Measurements from ENCODE around the gene AQP1. TPM values are rescaled to one million over a fixed set of nuclear protein-coding genes. Genes with fewer than 3 reads are reported as not detected.

The AQP1 gene
- total RNA-seq, 1 experiment from 2014 or later, result not detected

GRCh38 chr7:30877015-30877769 is 34.5 kb upstream of the AQP1 start:
- Histone ChIP-seq H3K4me3 (ENCODE audit: insufficient read depth, low read depth, low read length) (no peak overlapping the region), H3K27me3 (ENCODE audit: control insufficient read depth, insufficient read depth, low read length) (no peaks in the 10 kb centered on the region), H3K36me3 (replicated peaks; ENCODE audit: control insufficient read depth, insufficient read depth, low read length) (no peaks in the 10 kb centered on the region)
- DNase-seq, result peak; percentile 76

DNA sequence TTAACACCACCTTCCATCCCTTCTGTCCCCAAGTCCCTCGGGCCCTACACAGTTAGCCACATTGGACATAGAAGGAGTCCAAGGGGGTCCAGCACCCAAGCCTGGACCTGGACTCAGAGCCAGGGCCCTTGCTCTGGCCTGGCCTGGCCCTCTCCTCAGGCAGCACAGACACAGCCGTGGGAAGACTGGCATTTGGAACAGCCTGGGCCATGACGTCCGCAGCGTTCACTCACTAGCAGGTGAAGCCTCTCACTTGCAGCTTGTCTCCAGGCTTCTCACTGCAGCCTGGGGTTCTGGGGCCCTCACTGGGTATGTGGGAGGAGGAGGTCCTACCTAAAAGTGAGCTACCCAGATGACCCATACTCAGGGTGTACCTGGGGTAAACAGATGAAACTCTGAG is 33.7 kb upstream of the AQP1 start:
- Histone ChIP-seq H3K36me3 (replicated peaks; ENCODE audit: control insufficient read depth, insufficient read depth, low read length) (no peaks in the 10 kb centered on the region), H3K27me3 (ENCODE audit: control insufficient read depth, insufficient read depth, low read length) (no peaks in the 10 kb centered on the region), H3K4me3 (ENCODE audit: insufficient read depth, low read depth, low read length) (no peak overlapping the region)
- DNase-seq, result no peak

GRCh38 chr7:30879139-30880124 is 32.2 kb upstream of the AQP1 start:
- peak; percentile 90 for DNase-seq
- Histone ChIP-seq H3K27me3 (ENCODE audit: control insufficient read depth, insufficient read depth, low read length) (no peaks in the 10 kb centered on the region), H3K36me3 (replicated peaks; ENCODE audit: control insufficient read depth, insufficient read depth, low read length) (no peaks in the 10 kb centered on the region), H3K4me3 (ENCODE audit: insufficient read depth, low read depth, low read length) (no peak overlapping the region)

GRCh38 chr7:30880125-30880720 is 31.4 kb upstream of the AQP1 start:
- Histone ChIP-seq H3K4me3 (ENCODE audit: insufficient read depth, low read depth, low read length) (no peak overlapping the region), H3K27me3 (ENCODE audit: control insufficient read depth, insufficient read depth, low read length) (no peaks in the 10 kb centered on the region)
- no peak for DNase-seq

DNA sequence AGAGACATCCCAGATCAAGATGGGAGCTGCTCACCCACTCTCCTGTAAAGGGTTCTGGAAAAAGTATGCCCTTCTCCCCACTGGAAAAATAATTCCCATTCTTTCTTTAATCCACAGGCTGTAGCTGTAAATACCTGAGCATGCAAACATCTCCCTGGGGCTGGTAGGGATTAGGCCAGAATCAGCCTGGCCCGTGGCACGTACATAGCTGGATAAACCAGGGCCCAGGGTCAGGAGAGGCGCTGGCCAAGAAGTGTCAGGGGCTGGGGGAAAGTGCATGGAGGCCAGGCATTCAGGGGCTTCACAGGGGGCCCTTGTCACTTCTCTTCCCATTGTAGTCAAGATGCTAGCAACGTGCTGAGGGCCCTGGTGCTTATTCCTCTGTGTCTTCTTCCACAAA is 30.7 kb upstream of the AQP1 start:
- H3K36me3 ChIP-seq (replicated peaks; ENCODE audit: control insufficient read depth, insufficient read depth, low read length), result no peaks in the 10 kb centered on the region
- DNase-seq, result peak; percentile 78
- H3K27me3 ChIP-seq (ENCODE audit: control insufficient read depth, insufficient read depth, low read length), result no peaks in the 10 kb centered on the region
- H3K4me3 ChIP-seq (ENCODE audit: insufficient read depth, low read depth, low read length), result no peak overlapping the region

More at GRCh38 chr7:30880125-30880720, 31.4 kb upstream of the AQP1 start:
- no peaks in the 10 kb centered on the region for H3K36me3 ChIP-seq (replicated peaks; ENCODE audit: control insufficient read depth, insufficient read depth, low read length)

GRCh38 chr7:30881448-30881847 is 30.2 kb upstream of the AQP1 start:
- H3K27me3 ChIP-seq (ENCODE audit: control insufficient read depth, insufficient read depth, low read length), result no peaks in the 10 kb centered on the region
- H3K36me3 ChIP-seq (replicated peaks; ENCODE audit: control insufficient read depth, insufficient read depth, low read length), result no peaks in the 10 kb centered on the region
- no peak for DNase-seq
- no peak overlapping the region for H3K4me3 ChIP-seq (ENCODE audit: insufficient read depth, low read depth, low read length)

DNA sequence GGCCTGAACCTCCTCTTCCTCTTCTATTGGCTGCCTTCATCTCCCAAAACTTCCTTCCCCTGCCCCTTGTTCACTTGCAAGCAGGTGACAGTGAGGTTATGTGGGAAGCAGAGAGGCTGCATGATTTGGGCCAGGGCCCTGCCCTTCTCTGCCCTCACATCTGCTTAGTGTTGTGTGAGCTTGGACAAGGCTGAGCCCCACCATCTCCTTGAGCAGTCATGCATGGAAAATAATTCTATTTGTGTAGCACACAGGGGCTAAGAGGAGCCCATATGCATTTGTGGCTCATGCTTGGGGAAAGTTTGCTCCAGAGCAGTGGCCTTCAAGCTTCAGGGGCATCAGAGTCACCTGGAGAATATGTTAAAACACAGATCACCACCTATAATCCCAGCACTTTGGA is 26.8 kb upstream of the AQP1 start:
- DNase-seq, result no peak
- no peak overlapping the region for H3K4me3 ChIP-seq (ENCODE audit: insufficient read depth, low read depth, low read length)
- no peaks in the 10 kb centered on the region for H3K36me3 ChIP-seq (replicated peaks; ENCODE audit: control insufficient read depth, insufficient read depth, low read length)
- H3K27me3 ChIP-seq (ENCODE audit: control insufficient read depth, insufficient read depth, low read length), result no peaks in the 10 kb centered on the region

- H3K36me3 ChIP-seq (replicated peaks; ENCODE audit: control insufficient read depth, insufficient read depth, low read length), result no peaks in the 10 kb centered on the region
- no peaks in the 10 kb centered on the region for H3K27me3 ChIP-seq (ENCODE audit: control insufficient read depth, insufficient read depth, low read length)
- H3K4me3 ChIP-seq (ENCODE audit: insufficient read depth, low read depth, low read length), result no peak overlapping the region
- DNase-seq, result no peak
These were observed 25.0 kb upstream of the AQP1 start for GRCh38 chr7:30886608-30887011.

- Histone ChIP-seq H3K4me3 (ENCODE audit: insufficient read depth, low read depth, low read length) (no peak overlapping the region), H3K27me3 (ENCODE audit: control insufficient read depth, insufficient read depth, low read length) (no peaks in the 10 kb centered on the region), H3K36me3 (replicated peaks; ENCODE audit: control insufficient read depth, insufficient read depth, low read length) (no peaks in the 10 kb centered on the region)
- peak; percentile 72 for DNase-seq
These were observed 24.2 kb upstream of the AQP1 start for GRCh38 chr7:30887464-30887872.

GRCh38 chr7:30888747-30889146 is 22.9 kb upstream of the AQP1 start:
- Histone ChIP-seq H3K36me3 (replicated peaks; ENCODE audit: control insufficient read depth, insufficient read depth, low read length) (no peaks in the 10 kb centered on the region), H3K27me3 (ENCODE audit: control insufficient read depth, insufficient read depth, low read length) (no peaks in the 10 kb centered on the region), H3K4me3 (ENCODE audit: insufficient read depth, low read depth, low read length) (no peak overlapping the region)
- no peak for DNase-seq

DNA sequence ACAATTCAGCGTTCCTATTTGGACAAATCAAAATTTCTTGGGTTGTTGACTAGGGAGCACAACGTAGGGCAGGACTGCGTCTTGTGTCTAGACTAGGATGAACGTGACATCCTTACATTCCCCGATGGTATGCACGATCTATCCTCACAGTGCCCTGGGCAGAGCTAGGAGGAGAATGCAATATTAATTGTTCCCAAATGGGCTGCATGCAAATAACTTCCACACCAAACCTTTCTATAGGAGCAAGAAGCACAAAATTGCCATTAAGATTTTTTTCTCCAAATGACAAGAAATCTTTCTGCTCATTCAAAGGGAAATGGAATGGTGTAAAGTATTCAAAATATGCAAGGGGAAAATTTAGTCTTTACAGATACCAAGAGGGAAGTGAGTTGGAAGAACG is 21.4 kb upstream of the AQP1 start:
- Histone ChIP-seq H3K27me3 (ENCODE audit: control insufficient read depth, insufficient read depth, low read length) (no peaks in the 10 kb centered on the region), H3K36me3 (replicated peaks; ENCODE audit: control insufficient read depth, insufficient read depth, low read length) (no peaks in the 10 kb centered on the region), H3K4me3 (ENCODE audit: insufficient read depth, low read depth, low read length) (no peak overlapping the region)
- no peak for DNase-seq

- Histone ChIP-seq H3K36me3 (replicated peaks; ENCODE audit: control insufficient read depth, insufficient read depth, low read length) (no peaks in the 10 kb centered on the region), H3K4me3 (ENCODE audit: insufficient read depth, low read depth, low read length) (no peak overlapping the region), H3K27me3 (ENCODE audit: control insufficient read depth, insufficient read depth, low read length) (no peaks in the 10 kb centered on the region)
- no peak for DNase-seq
These were observed 18.3 kb upstream of the AQP1 start for GRCh38 chr7:30893357-30893756.

GRCh38 chr7:30894009-30894408 is 17.6 kb upstream of the AQP1 start:
- no peaks in the 10 kb centered on the region for H3K27me3 ChIP-seq (ENCODE audit: control insufficient read depth, insufficient read depth, low read length)

GRCh38 chr7:30894866-30895605 is 16.6 kb upstream of the AQP1 start:
- H3K4me3 ChIP-seq (ENCODE audit: insufficient read depth, low read depth, low read length), result no peak overlapping the region
- no peaks in the 10 kb centered on the region for H3K27me3 ChIP-seq (ENCODE audit: control insufficient read depth, insufficient read depth, low read length)
- H3K36me3 ChIP-seq (replicated peaks; ENCODE audit: control insufficient read depth, insufficient read depth, low read length), result no peaks in the 10 kb centered on the region
- peak; percentile 77 for DNase-seq

More at GRCh38 chr7:30894009-30894408, 17.6 kb upstream of the AQP1 start:
- no peak overlapping the region for H3K4me3 ChIP-seq (ENCODE audit: insufficient read depth, low read depth, low read length)
- DNase-seq, result no peak
- H3K36me3 ChIP-seq (replicated peaks; ENCODE audit: control insufficient read depth, insufficient read depth, low read length), result no peaks in the 10 kb centered on the region

Measured in H7 (cell line).